GM23248 (cell line): ENCODE results near the gene TOR1AIP2. TPM values are rescaled to one million over a fixed set of nuclear protein-coding genes. Genes with fewer than 3 reads are reported as not detected.

Experiments used
- DNase-seq: peaks from one replicate; pipeline ENCODE4 v3.0.0-alpha.2; 2015
- H2AFZ ChIP-seq: fragments of 200-600 bp; sonication (generic); 2 replicates; pipeline ENCODE4 v1.6.1; 2016; ENCODE audit warnings: antibody characterized with exemption
- H3F3A ChIP-seq: fragments of 200-600 bp; sonication (generic); 2 replicates; pipeline ENCODE4 v1.6.1; 2016; ENCODE audit warnings: mild to moderate bottlenecking, antibody characterized with exemption, mixed run types; ENCODE audit not compliant: insufficient read depth
- H3K27ac ChIP-seq: fragments of 200-600 bp; sonication (generic); 2 replicates; pipeline ENCODE4 v1.5.1; 2016; ENCODE audit warnings: mild to moderate bottlenecking
- H3K27me3 ChIP-seq: fragments of 200-600 bp; sonication (generic); replicated peaks from 2 replicates; pipeline ENCODE4 v1.6.1; 2016; ENCODE audit warnings: mild to moderate bottlenecking; ENCODE audit not compliant: insufficient read depth
- H3K36me3 ChIP-seq: fragments of 200-600 bp; sonication (generic); 2 replicates; pipeline ENCODE4 v1.6.1; 2016; ENCODE audit warnings: low read depth, mild to moderate bottlenecking
- H3K4me1 ChIP-seq: fragments of 200-600 bp; sonication (generic); 2 replicates; pipeline ENCODE4 v1.6.1; 2016; ENCODE audit warnings: mild to moderate bottlenecking; ENCODE audit not compliant: insufficient read depth
- H3K4me2 ChIP-seq: fragments of 200-600 bp; sonication (generic); one replicate; pipeline ENCODE4 v1.6.1; 2016; ENCODE audit warnings: mild to moderate bottlenecking; ENCODE audit not compliant: unreplicated experiment
- H3K4me3 ChIP-seq: fragments of 200-600 bp; sonication (generic); 2 replicates; pipeline ENCODE4 v1.5.1; 2016; ENCODE audit warnings: mild to moderate bottlenecking
- H3K79me2 ChIP-seq: fragments of 200-600 bp; sonication (generic); 2 replicates; pipeline ENCODE4 v1.6.1; 2016; ENCODE audit warnings: mild to moderate bottlenecking; ENCODE audit not compliant: insufficient read depth
- H3K9ac ChIP-seq: fragments of 200-600 bp; sonication (generic); 2 replicates; pipeline ENCODE4 v1.6.1; 2016; ENCODE audit warnings: mild to moderate bottlenecking
- H3K9me2 ChIP-seq: fragments of 200-600 bp; sonication (generic); 2 replicates; pipeline ENCODE4 v1.6.1; 2016; ENCODE audit warnings: mixed run types, mild to moderate bottlenecking, moderate library complexity; ENCODE audit not compliant: insufficient read depth
- H3K9me3 ChIP-seq: fragments of 200-600 bp; sonication (generic); one replicate; pipeline ENCODE4 v1.6.1; 2017; ENCODE audit warnings: low read depth
- H4K20me1 ChIP-seq: fragments of 200-600 bp; sonication (generic); 2 replicates; pipeline ENCODE4 v1.6.0; 2016; ENCODE audit not compliant: insufficient read depth
- EZH2 ChIP-seq: fragments of 200-600 bp; sonication (generic); IDR thresholded peaks from 2 replicates; pipeline ENCODE4 v1.6.1; 2018; ENCODE audit warnings: antibody characterized with exemption, mild to moderate bottlenecking; ENCODE audit not compliant: insufficient read depth, poor library complexity, severe bottlenecking
- EZH2phosphoT487 ChIP-seq: fragments of 200-600 bp; sonication (generic); IDR thresholded peaks from 2 replicates; pipeline ENCODE4 v1.6.1; 2018; ENCODE audit warnings: antibody characterized with exemption, moderate library complexity, mild to moderate bottlenecking, low read depth; ENCODE audit not compliant: insufficient read depth
- WGBS, 2 experiments: methylation state at CpG; one replicate each; pipeline ENCODE4 v1.1.6; 2015 to 2017; ENCODE audit warnings: low lambda C conversion rate in 2 of 2, low coverage in 1 of 2; ENCODE audit errors: missing lambda C conversion rate in 2 of 2; 5-methylcytosine and 5-hydroxymethylcytosine counted together
- in situ Hi-C: fragments of 300-500 bp; cut with MboI; formaldehyde crosslinking; loops from 2 replicates; pipeline ENCODE4 v1.15.0; 2020
- polyA plus RNA-seq: library from polyadenylated mRNA; unstranded; fragments of >200 nt; fragmentation: Nextera tagmentation; extraction: Ambion mirVana; gene quantifications from 2 replicates; pipeline ENCODE4 v1.2.1, GENCODE V29; 2016
- total RNA-seq: library from RNA; depleted of rRNA; stranded (reverse); fragments of >200 nt; shearing (Covaris generic); gene quantifications from 2 replicates; pipeline ENCODE4 v1.2.3, GENCODE V29; 2014

The TOR1AIP2 gene
- total and polyA plus RNA-seq, 2 experiments from 2014 or later, result 37.2 to 97.1 TPM

GRCh38 chr1:179824265-179824664 lies 53.3 kb downstream of the TOR1AIP2 start:
- no peak for TF ChIP-seq EZH2phosphoT487
- no peak for TF ChIP-seq EZH2
- WGBS, 2 experiments, result 79 to 86% methylated on average over 6 of the region's 6 CpGs
- H3K4me2 ChIP-seq, result no peak overlapping the region
- H3K27me3 ChIP-seq, result no peaks in the 10 kb centered on the region; the same call in 1 of the 2 replicates
- no peaks in the 10 kb centered on the region for H3K4me1 ChIP-seq
- no peaks in the 10 kb centered on the region for H3K9me3 ChIP-seq
- no peak overlapping the region for H3K27ac ChIP-seq
- no peaks in the 10 kb centered on the region for H3F3A ChIP-seq
- H3K4me3 ChIP-seq, result no peak overlapping the region
- H4K20me1 ChIP-seq, result no peaks in the 10 kb centered on the region
- no peak for DNase-seq
- in situ Hi-C loops, result no loop called here
- H2AFZ ChIP-seq, result no peak overlapping the region
- H3K9me2 ChIP-seq, result no peaks in the 10 kb centered on the region
- H3K79me2 ChIP-seq, result no peaks in the 10 kb centered on the region
- no peaks in the 10 kb centered on the region for H3K36me3 ChIP-seq
- no peak overlapping the region for H3K9ac ChIP-seq

GRCh38 chr1:179823693-179824092 lies 53.9 kb downstream of the TOR1AIP2 start:
- no peaks in the 10 kb centered on the region for H3K9me2 ChIP-seq
- DNase-seq, result no peak
- H3K4me3 ChIP-seq, result no peak overlapping the region
- no peak overlapping the region for H3K27ac ChIP-seq
- H3K4me1 ChIP-seq, result 0 out of 2 replicates have a peak, but pooled peaks cover 3% of the 10 kb centered on the region
- no peaks in the 10 kb centered on the region; the same call in 1 of the 2 replicates for H3K27me3 ChIP-seq
- no peaks in the 10 kb centered on the region for H4K20me1 ChIP-seq
- H3K36me3 ChIP-seq, result no peaks in the 10 kb centered on the region
- no peak overlapping the region for H3K9ac ChIP-seq
- TF ChIP-seq EZH2phosphoT487 (no peak), EZH2 (no peak)
- no peaks in the 10 kb centered on the region for H3K9me3 ChIP-seq
- no peaks in the 10 kb centered on the region for H3K79me2 ChIP-seq
- no peaks in the 10 kb centered on the region for H3F3A ChIP-seq
- in situ Hi-C loops, result no loop called here
- no peak overlapping the region for H3K4me2 ChIP-seq
- H2AFZ ChIP-seq, result no peak overlapping the region
- 62 to 65% methylated on average over 4 of the region's 4 CpGs for WGBS, 2 experiments

GRCh38 chr1:179822065-179822464 lies 55.5 kb downstream of the TOR1AIP2 start:
- WGBS, 2 experiments, result 36 to 38% methylated on average over 2 of the region's 2 CpGs
- in situ Hi-C loops, result no loop called here

GRCh38 chr1:179821524-179821923 lies 56.1 kb downstream of the TOR1AIP2 start:
- H3K4me3 ChIP-seq, result no peak overlapping the region
- no peaks in the 10 kb centered on the region for H3K9me3 ChIP-seq
- H3F3A ChIP-seq, result no peaks in the 10 kb centered on the region
- WGBS, 2 experiments, result 50 to 64% methylated on average over 9 of the region's 9 CpGs
- no peak for DNase-seq
- no peak overlapping the region for H2AFZ ChIP-seq
- H3K9me2 ChIP-seq, result no peaks in the 10 kb centered on the region
- no peaks in the 10 kb centered on the region; the same call in 1 of the 2 replicates for H3K27me3 ChIP-seq
- H3K36me3 ChIP-seq, result no peaks in the 10 kb centered on the region
- in situ Hi-C loops, result no loop called here
- H3K27ac ChIP-seq, result no peak overlapping the region
- H3K9ac ChIP-seq, result no peak overlapping the region
- H4K20me1 ChIP-seq, result no peaks in the 10 kb centered on the region
- no peak overlapping the region for H3K4me2 ChIP-seq
- no peaks in the 10 kb centered on the region for H3K79me2 ChIP-seq
- H3K4me1 ChIP-seq, result peaks cover 10% of the 10 kb centered on the region; the same call in 1 of the 2 replicates
- TF ChIP-seq EZH2 (no peak), EZH2phosphoT487 (no peak)

More at GRCh38 chr1:179822065-179822464, 55.5 kb downstream of the TOR1AIP2 start:
- Histone ChIP-seq H3K4me1 (peaks cover 10% of the 10 kb centered on the region; the same call in 1 of the 2 replicates), H3K27me3 (no peaks in the 10 kb centered on the region; the same call in 1 of the 2 replicates), H3K9ac (no peak overlapping the region), H2AFZ (no peak overlapping the region), H4K20me1 (no peaks in the 10 kb centered on the region), H3K36me3 (no peaks in the 10 kb centered on the region), H3F3A (no peaks in the 10 kb centered on the region), H3K9me3 (no peaks in the 10 kb centered on the region), H3K4me3 (no peak overlapping the region), H3K4me2 (no peak overlapping the region), H3K27ac (no peak overlapping the region), H3K9me2 (no peaks in the 10 kb centered on the region), H3K79me2 (no peaks in the 10 kb centered on the region)
- TF ChIP-seq EZH2phosphoT487, result no peak
- no peak for TF ChIP-seq EZH2
- no peak for DNase-seq
